Sigmoid colon (tissue), 4 donors: Measurements from ENCODE around the gene CRB3.
"Not testable (repeated sequence)": the region's sequence is repeated elsewhere in the genome, so short reads cannot be mapped to it uniquely, and the experiment has no call there.

ENCODE experiments used
- EP300 ChIP-seq, 4 donors: sonication (generic); formaldehyde crosslinking; IDR thresholded peaks; one replicate each; pipeline ENCODE4 v1.6.1; 2017; ENCODE audit warnings: antibody characterized with exemption in 4 of 4
- POLR2A ChIP-seq, 2 donors: fragments of 450-650 bp; IDR thresholded peaks; one replicate each; pipeline ENCODE4 v1.6.1; 2016; ENCODE audit warnings: antibody characterized with exemption in 2 of 2, mild to moderate bottlenecking in 2 of 2, moderate library complexity in 2 of 2
- POLR2AphosphoS5 ChIP-seq, 4 donors: sonication (generic); formaldehyde crosslinking; IDR thresholded peaks; one replicate each; pipeline ENCODE4 v1.6.1; 2017; ENCODE audit warnings: antibody characterized with exemption in 4 of 4

DNA sequence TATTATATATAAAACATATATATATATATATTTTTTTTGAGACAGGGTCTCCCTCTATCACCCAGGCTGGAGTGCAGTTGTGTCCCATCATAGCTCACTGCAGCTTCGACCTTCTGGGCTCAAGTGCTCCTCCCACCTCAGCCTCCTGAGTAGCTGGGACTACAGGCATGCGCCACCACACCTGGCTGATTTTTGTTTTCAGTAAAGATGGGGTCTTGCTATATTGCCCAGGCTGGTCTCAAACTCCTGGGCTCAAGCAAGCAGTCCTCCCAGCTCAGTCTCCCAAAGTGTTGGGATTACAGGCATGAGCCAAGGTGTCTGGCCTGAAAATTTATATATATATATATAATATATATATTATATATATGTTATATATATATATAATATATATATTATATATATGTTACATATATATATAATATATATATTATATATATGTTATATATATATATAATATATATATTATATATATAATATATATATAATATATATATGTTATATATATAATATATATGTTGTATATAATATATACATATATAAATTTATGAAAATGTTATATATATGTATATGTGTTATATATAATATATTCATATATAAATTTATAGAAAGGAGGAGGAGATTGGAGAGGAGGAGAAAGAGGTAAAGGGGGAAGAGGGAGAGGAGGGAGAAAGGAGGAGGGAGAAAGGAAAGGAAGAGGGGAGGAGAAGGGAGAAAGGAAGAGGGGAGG lies 35.2 kb upstream of the CRB3 start:
- not testable (repeated sequence) for TF ChIP-seq POLR2A, EP300, POLR2AphosphoS5 (IDR thresholded peaks at IDR 0.05)
